H9 (cell line): ENCODE results near the gene MIEF1. TPM values are rescaled to one million over a fixed set of nuclear protein-coding genes. Genes with fewer than 3 reads are reported as not detected.
"Not testable (repeated sequence)": the region's sequence is repeated elsewhere in the genome, so short reads cannot be mapped to it uniquely, and the experiment has no call there.

Experiments
- DNase-seq: peaks from one replicate; pipeline ENCODE4 v3.0.0-alpha.2; 2017
- H2AFZ ChIP-seq: one replicate; pipeline ENCODE4 v1.6.1; 2013; ENCODE audit warnings: mild to moderate bottlenecking, low read length, control low read depth, moderate library complexity
- H2AK5ac ChIP-seq: 2 replicates; pipeline ENCODE4 v1.6.1; 2013; ENCODE audit warnings: low read length, control low read depth, mixed read lengths; ENCODE audit not compliant: insufficient read length
- H2BK120ac ChIP-seq: one replicate; pipeline ENCODE4 v1.6.1; 2013; ENCODE audit warnings: low read depth, mild to moderate bottlenecking, low read length, control low read depth, inconsistent platforms; ENCODE audit not compliant: poor library complexity, severe bottlenecking
- H2BK12ac ChIP-seq: 2 replicates; pipeline ENCODE4 v1.6.1; 2013; ENCODE audit warnings: low read length, control low read depth, mixed read lengths, low read depth; ENCODE audit not compliant: insufficient read length
- H2BK15ac ChIP-seq: 2 replicates; pipeline ENCODE4 v1.6.1; 2013; ENCODE audit warnings: low read depth, low read length, control low read depth
- H2BK20ac ChIP-seq: one replicate; pipeline ENCODE4 v1.6.1; 2013; ENCODE audit warnings: low read depth, mild to moderate bottlenecking, low read length, control low read depth, inconsistent platforms; ENCODE audit not compliant: poor library complexity, severe bottlenecking
- H2BK5ac ChIP-seq: 2 replicates; pipeline ENCODE4 v1.6.1; 2013; ENCODE audit warnings: low read length, control low read depth, mixed read lengths; ENCODE audit not compliant: insufficient read length
- H3K14ac ChIP-seq: 2 replicates; pipeline ENCODE4 v1.6.1; 2013; ENCODE audit warnings: low read length, control low read depth; ENCODE audit not compliant: insufficient read depth
- H3K18ac ChIP-seq: 2 replicates; pipeline ENCODE4 v1.6.1; 2013; ENCODE audit warnings: low read depth, mild to moderate bottlenecking, mixed read lengths, low read length, control low read depth; ENCODE audit not compliant: insufficient read length
- H3K23ac ChIP-seq: 2 replicates; pipeline ENCODE4 v1.6.1; 2013; ENCODE audit warnings: low read length, control low read depth, mixed read lengths, low read depth; ENCODE audit not compliant: insufficient read length
- H3K23me2 ChIP-seq: 2 replicates; pipeline ENCODE4 v1.6.1; 2013; ENCODE audit warnings: low read depth, mild to moderate bottlenecking, mixed read lengths, low read length, control low read depth; ENCODE audit not compliant: insufficient read length, poor library complexity, severe bottlenecking
- H3K27ac ChIP-seq: 2 replicates; pipeline ENCODE4 v1.5.1; 2013; ENCODE audit warnings: low read length, control low read depth, mixed read lengths, low read depth; ENCODE audit not compliant: insufficient read length
- H3K27me3 ChIP-seq: 2 replicates; pipeline ENCODE4 v1.6.1; 2013; ENCODE audit warnings: low read length, control low read depth, inconsistent platforms; ENCODE audit not compliant: insufficient read depth
- H3K4ac ChIP-seq: 2 replicates; pipeline ENCODE4 v1.6.1; 2013; ENCODE audit warnings: low read depth, mild to moderate bottlenecking, control low read depth, inconsistent platforms, low read length, moderate library complexity
- H3K4me1 ChIP-seq: 2 replicates; pipeline ENCODE4 v1.6.1; 2013; ENCODE audit warnings: low read length, control low read depth, inconsistent platforms; ENCODE audit not compliant: insufficient read depth
- H3K4me2 ChIP-seq: 2 replicates; pipeline ENCODE4 v1.6.1; 2013; ENCODE audit warnings: low read length, control low read depth, mixed read lengths; ENCODE audit not compliant: insufficient read length, insufficient read depth
- H3K56ac ChIP-seq: 2 replicates; pipeline ENCODE4 v1.6.1; 2013; ENCODE audit warnings: low read depth, mild to moderate bottlenecking, mixed read lengths, low read length, control low read depth; ENCODE audit not compliant: insufficient read length
- H3K79me1 ChIP-seq: 2 replicates; pipeline ENCODE4 v1.6.1; 2013; ENCODE audit warnings: low read depth, mild to moderate bottlenecking, moderate library complexity, low read length, control low read depth, inconsistent platforms; ENCODE audit not compliant: insufficient read depth, poor library complexity, severe bottlenecking
- H3K79me2 ChIP-seq: 2 replicates; pipeline ENCODE4 v1.6.1; 2013; ENCODE audit warnings: low read length, control low read depth, inconsistent platforms; ENCODE audit not compliant: insufficient read depth
- H3K9ac ChIP-seq: 2 replicates; pipeline ENCODE4 v1.6.1; 2013; ENCODE audit warnings: low read length, control low read depth, mixed read lengths; ENCODE audit not compliant: insufficient read length; ENCODE audit errors: extremely low read depth
- H3K9me3 ChIP-seq: one replicate; pipeline ENCODE4 v1.6.1; 2013; ENCODE audit warnings: low read depth, low read length, inconsistent platforms; ENCODE audit not compliant: control insufficient read depth
- H3T11ph ChIP-seq: one replicate; pipeline ENCODE4 v1.6.1; 2013; ENCODE audit warnings: mild to moderate bottlenecking, low read length, control low read depth, inconsistent platforms
- H4K20me1 ChIP-seq: one replicate; pipeline ENCODE4 v1.6.1; 2013; ENCODE audit not compliant: control insufficient read depth, insufficient read length, insufficient read depth
- H4K5ac ChIP-seq: 2 replicates; pipeline ENCODE4 v1.6.1; 2013; ENCODE audit warnings: low read depth, mild to moderate bottlenecking, mixed read lengths, low read length, control low read depth; ENCODE audit not compliant: insufficient read length
- H4K8ac ChIP-seq: replicated peaks from 2 replicates; pipeline ENCODE4 v1.6.1; 2013; ENCODE audit warnings: low read length, control low read depth, mixed read lengths, low read depth; ENCODE audit not compliant: insufficient read length
- H4K91ac ChIP-seq: 2 replicates; pipeline ENCODE4 v1.6.1; 2013; ENCODE audit warnings: low read depth, mild to moderate bottlenecking, moderate library complexity, mixed read lengths, low read length, control low read depth; ENCODE audit not compliant: insufficient read length
- H3K27ac Mint-ChIP-seq, 3 experiments: 2 replicates in 2 of 3; 3 replicates in 1 of 3; pipeline ENCODE4 v1.8.0; 2020 to 2021; ENCODE audit warnings: mixed read lengths in 3 of 3, mild to moderate bottlenecking in 1 of 3, moderate library complexity in 1 of 3
- H3K27me3 Mint-ChIP-seq: 2 replicates; pipeline ENCODE4 v1.8.0; 2021; ENCODE audit warnings: low read depth, mild to moderate bottlenecking, moderate library complexity, mixed read lengths
- H3K36me3 Mint-ChIP-seq, 3 experiments: 2 replicates in 2 of 3; 3 replicates in 1 of 3; pipeline ENCODE4 v1.8.0; 2020 to 2021; ENCODE audit warnings: low read depth in 3 of 3, mixed read lengths in 3 of 3; ENCODE audit not compliant: insufficient read depth in 1 of 3
- H3K4me1 Mint-ChIP-seq, 2 experiments: 2 replicates each; pipeline ENCODE4 v1.8.0; 2020; ENCODE audit warnings: mixed read lengths in 2 of 2
- H3K4me3 Mint-ChIP-seq, 2 experiments: 2 replicates in 1 of 2; 3 replicates in 1 of 2; pipeline ENCODE4 v1.8.0; 2020 to 2021; ENCODE audit warnings: mild to moderate bottlenecking in 2 of 2, mixed read lengths in 2 of 2, moderate library complexity in 1 of 2
- H3K9me3 Mint-ChIP-seq, 2 experiments: 2 replicates in 1 of 2; 3 replicates in 1 of 2; pipeline ENCODE4 v1.8.0; 2020; ENCODE audit warnings: mild to moderate bottlenecking in 2 of 2, mixed read lengths in 2 of 2, moderate library complexity in 1 of 2
- CTCF ChIP-seq: fragments of 200-600 bp; sonication (generic); conservative IDR thresholded peaks from 3 replicates; pipeline ENCODE4 v1.8.0; 2021; ENCODE audit warnings: antibody characterized with exemption, mild to moderate bottlenecking
- WGBS: extraction: QIAGEN DNeasy Blood & Tissue Kit; methylation state at CpG from one replicate; pipeline ENCODE4 v1.1.7; 2013; ENCODE audit warnings: missing lambda C conversion rate, low lambda C conversion rate, mixed read lengths; ENCODE audit not compliant: insufficient read length; ENCODE audit errors: extremely low coverage; 5-methylcytosine and 5-hydroxymethylcytosine counted together
- total RNA-seq: library from RNA; stranded (reverse); gene quantifications from 2 replicates; pipeline ENCODE4 v1.2.1, GENCODE V29; 2021

MIEF1 gene
- total RNA-seq, 1 experiment from 2014 or later = 32.6 TPM

- Histone ChIP-seq H2BK20ac (no peak overlapping the region), H3K4ac (no peak overlapping the region), H2BK12ac (no peak overlapping the region), H4K8ac (no peak overlapping the region), H2BK120ac (no peak overlapping the region), H3K27me3 (peaks cover 24% of the 10 kb centered on the region; the same call in 1 of the 2 replicates), H3K9me3 (no peaks in the 10 kb centered on the region), H3K56ac (no peak overlapping the region), H4K5ac (no peak overlapping the region), H3K4me1 (no peaks in the 10 kb centered on the region; the same call in 1 of the 2 replicates), H3K4me2 (no peak overlapping the region), H3K79me2 (no peaks in the 10 kb centered on the region), H2AFZ (no peak overlapping the region), H3K14ac (no peak overlapping the region), H4K20me1 (peaks cover 8% of the 10 kb centered on the region), H3K9ac (no peak overlapping the region), H3K23me2 (peaks cover 8% of the 10 kb centered on the region), H3T11ph (no peak overlapping the region), H3K79me1 (no peaks in the 10 kb centered on the region), H3K18ac (no peak overlapping the region), H3K23ac (no peak overlapping the region), H2AK5ac (no peak overlapping the region), H2BK15ac (no peak overlapping the region), H2BK5ac (no peak overlapping the region), H3K27ac (no peak overlapping the region), H4K91ac (no peak overlapping the region)
- no CpG with 5 or more reads among the region's 16 CpGs for WGBS
- Mint-ChIP-seq H3K9me3 (no peaks in the 10 kb centered on the region), H3K4me1 (peaks cover 10 to 14% of the 10 kb centered on the region in 2 experiments), H3K4me3 (peak overlapping the region in 1 of 2 experiments; percentile 55; a peak in 2 of 5 replicates), H3K27ac (no peak overlapping the region), H3K36me3 (peaks cover 41 to 55% (median 45%) of the 10 kb centered on the region in 3 experiments), H3K27me3 (peaks cover 88% of the 10 kb centered on the region)
- TF ChIP-seq CTCF = no peak
- no peak for DNase-seq
These were observed 2.0 kb downstream of the MIEF1 start for GRCh38 chr22:39504071-39504470.

- not testable (repeated sequence) for H3K4me1 ChIP-seq, H3K56ac ChIP-seq, H3K14ac ChIP-seq, H3K9ac ChIP-seq, H3K4ac ChIP-seq, H3K27ac Mint-ChIP-seq, H3K79me1 ChIP-seq, H4K20me1 ChIP-seq, H3K23me2 ChIP-seq, H3K23ac ChIP-seq, H3K9me3 ChIP-seq, H3K9me3 Mint-ChIP-seq, H2AK5ac ChIP-seq, H3K4me3 Mint-ChIP-seq, H2BK5ac ChIP-seq, H2BK120ac ChIP-seq, H3K27ac ChIP-seq, H4K91ac ChIP-seq, H3K18ac ChIP-seq, H2BK20ac ChIP-seq, H3K79me2 ChIP-seq, H3T11ph ChIP-seq, H3K4me2 ChIP-seq, H4K5ac ChIP-seq, H2BK12ac ChIP-seq, H4K8ac ChIP-seq, H2AFZ ChIP-seq, H2BK15ac ChIP-seq, DNase-seq
- peaks cover 43% of the 10 kb centered on the region; the same call in 1 of the 2 replicates for H3K27me3 ChIP-seq
- peaks cover 65 to 83% (median 66%) of the 10 kb centered on the region in 3 experiments for H3K36me3 Mint-ChIP-seq
- peaks cover 10 to 14% of the 10 kb centered on the region in 2 experiments for H3K4me1 Mint-ChIP-seq
- peaks cover 90% of the 10 kb centered on the region for H3K27me3 Mint-ChIP-seq
- WGBS = no CpG with 5 or more reads among the region's 10 CpGs
These were observed 4.9 kb downstream of the MIEF1 start for GRCh38 chr22:39507021-39507420.
